Peyer's patch (tissue), 4 donors: ENCODE results near the gene ABHD6. TPM values are rescaled to one million over a fixed set of nuclear protein-coding genes. Genes with fewer than 3 reads are reported as not detected.

ENCODE experiments used
- DNase-seq, 3 donors: peaks; one replicate each; pipeline ENCODE4 v3.0.0-alpha.2; 2017 to 2019
- H3K27ac ChIP-seq, 4 donors: fragments of 200-600 bp; sonication (generic); one replicate each; pipeline ENCODE4 v1.5.1; 2016 to 2019
- H3K27me3 ChIP-seq, 2 donors: fragments of 200-600 bp; sonication (generic); one replicate each; pipeline ENCODE4 v1.5.1; 2019
- H3K36me3 ChIP-seq, 3 donors: fragments of 200-600 bp; sonication (generic); one replicate each; pipeline ENCODE4 v1.5.1; 2016 to 2019
- H3K4me1 ChIP-seq, 4 donors: fragments of 200-600 bp; sonication (generic); one replicate each; pipeline ENCODE4 v1.5.1; 2016 to 2019
- H3K4me3 ChIP-seq, 4 donors: fragments of 200-600 bp; sonication (generic); 1 replicate in 3 of 4; 2 replicates in 1 of 4; pipeline ENCODE4 v1.5.1; 2016 to 2019; ENCODE audit warnings: mild to moderate bottlenecking in 1 of 4
- H3K9me3 ChIP-seq, 4 donors: fragments of 200-600 bp; sonication (generic); one replicate each; pipeline ENCODE4 v1.5.1; 2016 to 2019; ENCODE audit warnings: mild to moderate bottlenecking in 1 of 4
- POLR2A ChIP-seq, 2 donors: fragments of 450-650 bp; IDR thresholded peaks; one replicate each; pipeline ENCODE4 v1.5.1; 2017; ENCODE audit warnings: antibody characterized with exemption in 2 of 2, mild to moderate bottlenecking in 2 of 2, moderate library complexity in 2 of 2
- small RNA-seq, 2 donors: library from RNA; depleted of rRNA; stranded (forward); fragments of <200 nt; gene quantifications; one replicate each; pipeline ENCODE3, GENCODE V24; 2016
- total RNA-seq, 4 donors: library from RNA; depleted of rRNA; stranded (reverse); fragments of >200 nt; gene quantifications; one replicate each; pipeline ENCODE4 v1.1.0, GENCODE V29; 2016
- TF ChIP-seq, protein P1 (sequence below), 6 experiments: fragments of 450-650 bp in 4 of 6; fragments of 200-600 bp in 2 of 6; sonication (generic) in 1 of 6; IDR thresholded peaks; one replicate each; pipeline ENCODE4 v1.5.1; 2017 to 2019; ENCODE audit warnings: antibody characterized with exemption in 6 of 6, mild to moderate bottlenecking in 3 of 6, moderate library complexity in 1 of 6

The ABHD6 gene
- total RNA-seq, 4 donors from 2014 or later, result 9.1 to 97.6 (median 55.7) TPM

DNA sequence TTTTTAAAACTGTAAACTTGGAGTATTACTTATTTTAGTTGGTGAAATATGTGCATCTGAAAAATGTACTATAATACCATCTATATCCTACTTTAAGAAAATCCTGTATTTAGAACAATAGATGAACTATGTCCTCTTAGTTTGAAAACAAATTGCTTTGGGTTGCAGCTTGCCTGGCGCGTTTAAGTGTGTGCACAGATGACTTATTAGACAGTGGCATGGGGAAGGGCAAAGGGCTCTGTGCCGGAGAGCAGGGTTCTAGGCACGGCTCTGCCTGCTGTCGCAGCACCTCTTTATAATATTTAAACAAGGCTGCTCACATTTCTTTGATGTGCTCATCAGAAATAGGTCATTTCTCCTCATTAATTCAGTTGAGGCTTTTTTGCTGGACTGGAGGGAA lies 105.1 kb downstream of the ABHD6 start:
- Histone ChIP-seq H3K4me1 (peaks cover 0 to 4% (median under 1%) of the 10 kb centered on the region in 4 donors), H3K36me3 (peaks cover 0 to 4% (median 0%) of the 10 kb centered on the region in 3 donors), H3K4me3 (no peak overlapping the region), H3K9me3 (no peaks in the 10 kb centered on the region), H3K27me3 (no peaks in the 10 kb centered on the region), H3K27ac (no peak overlapping the region)
- TF ChIP-seq, protein P1, sequence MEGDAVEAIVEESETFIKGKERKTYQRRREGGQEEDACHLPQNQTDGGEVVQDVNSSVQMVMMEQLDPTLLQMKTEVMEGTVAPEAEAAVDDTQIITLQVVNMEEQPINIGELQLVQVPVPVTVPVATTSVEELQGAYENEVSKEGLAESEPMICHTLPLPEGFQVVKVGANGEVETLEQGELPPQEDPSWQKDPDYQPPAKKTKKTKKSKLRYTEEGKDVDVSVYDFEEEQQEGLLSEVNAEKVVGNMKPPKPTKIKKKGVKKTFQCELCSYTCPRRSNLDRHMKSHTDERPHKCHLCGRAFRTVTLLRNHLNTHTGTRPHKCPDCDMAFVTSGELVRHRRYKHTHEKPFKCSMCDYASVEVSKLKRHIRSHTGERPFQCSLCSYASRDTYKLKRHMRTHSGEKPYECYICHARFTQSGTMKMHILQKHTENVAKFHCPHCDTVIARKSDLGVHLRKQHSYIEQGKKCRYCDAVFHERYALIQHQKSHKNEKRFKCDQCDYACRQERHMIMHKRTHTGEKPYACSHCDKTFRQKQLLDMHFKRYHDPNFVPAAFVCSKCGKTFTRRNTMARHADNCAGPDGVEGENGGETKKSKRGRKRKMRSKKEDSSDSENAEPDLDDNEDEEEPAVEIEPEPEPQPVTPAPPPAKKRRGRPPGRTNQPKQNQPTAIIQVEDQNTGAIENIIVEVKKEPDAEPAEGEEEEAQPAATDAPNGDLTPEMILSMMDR (IDR thresholded peaks at IDR 0.05), result no peak
- TF ChIP-seq POLR2A (IDR thresholded peaks at IDR 0.05), result no peak
- DNase-seq, result peak in 1 of 3 donors; percentile 58

Small RNAs within 50 kb of the gene (small RNA-seq; reads per million reads assigned to genes)
- gene AC098479.1, result 0 reads per million in 2 donors

Other genes with a start within 250 kb of the ABHD6 start
- gene FLNB, start 229.4 kb upstream of the ABHD6 start, total RNA-seq, result 100 to 1,000 TPM; 116 to 533 (median 439) TPM
- gene DNASE1L3, start 26.8 kb upstream of the ABHD6 start, total RNA-seq, result 10 to 100 TPM in 1 of 4 donors, 1 to 10 TPM in 3; 1.9 to 47.0 (median 3.9) TPM
- gene RPP14, start 68.5 kb downstream of the ABHD6 start, total RNA-seq, result 10 to 100 TPM in 3 of 4 donors, 1 to 10 TPM in 1; 9.9 to 23.1 (median 13.4) TPM
- 10 to 100 TPM in 1 of 4 donors, 1 to 10 TPM in 2, not detected in 1; 4.8 to 12.8 (median 6.5) TPM for gene HTD2, start 68.7 kb downstream of the ABHD6 start, total RNA-seq
- 10 to 100 TPM; 15.3 to 73.4 (median 28.4) TPM for gene PXK, start 95.1 kb downstream of the ABHD6 start, total RNA-seq
- 100 to 1,000 TPM in 2 of 4 donors, 10 to 100 TPM in 2; 66.6 to 126 (median 96.8) TPM for gene PDHB, start 196.0 kb downstream of the ABHD6 start, total RNA-seq